ENCODE measurements around the gene INPP5A.
A peak's percentile ranks its signal among the peaks of the same experiment; 100 is the strongest.

DNA sequence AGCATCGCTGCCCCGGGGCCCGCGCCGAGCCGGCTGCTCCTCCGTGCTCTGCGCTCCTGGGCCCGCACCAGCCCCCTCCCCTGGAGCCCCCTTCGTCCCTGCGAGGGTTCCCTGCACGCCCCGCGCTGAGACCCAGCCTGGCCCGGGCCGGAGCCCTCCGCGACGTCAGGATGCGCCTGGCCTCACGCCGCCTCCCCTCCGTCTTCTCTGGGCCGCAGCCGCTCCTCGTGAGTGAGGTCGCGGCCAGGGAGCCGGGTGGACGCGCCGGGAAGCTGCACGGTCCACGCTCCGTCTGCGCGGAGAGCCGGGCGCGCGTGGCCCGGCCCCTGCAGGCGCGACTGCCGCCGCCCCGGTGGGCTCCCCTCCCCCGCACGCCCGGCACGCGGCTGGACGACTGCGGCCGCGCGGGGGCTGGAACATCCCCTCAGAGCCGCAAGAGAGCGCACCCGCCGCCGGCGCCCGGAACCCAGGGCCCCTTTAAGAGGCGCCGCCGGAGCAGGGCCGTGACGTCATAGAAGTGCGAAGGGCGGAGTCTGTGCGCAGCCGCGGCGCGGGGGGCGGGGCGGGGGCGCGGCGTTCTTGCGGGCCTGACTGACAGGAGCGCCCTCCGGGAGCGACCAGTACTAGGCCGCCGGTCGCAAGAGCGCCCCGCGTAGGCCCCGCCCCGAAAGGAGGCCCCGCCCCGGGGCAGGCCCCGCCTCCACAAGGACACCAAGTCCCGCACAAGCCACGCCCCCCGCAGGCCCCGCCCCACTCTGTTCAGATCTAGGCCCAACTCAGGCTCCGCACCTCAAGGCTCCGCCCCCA lies 507 bp upstream of the INPP5A start:
- TF ChIP-seq, protein P1, sequence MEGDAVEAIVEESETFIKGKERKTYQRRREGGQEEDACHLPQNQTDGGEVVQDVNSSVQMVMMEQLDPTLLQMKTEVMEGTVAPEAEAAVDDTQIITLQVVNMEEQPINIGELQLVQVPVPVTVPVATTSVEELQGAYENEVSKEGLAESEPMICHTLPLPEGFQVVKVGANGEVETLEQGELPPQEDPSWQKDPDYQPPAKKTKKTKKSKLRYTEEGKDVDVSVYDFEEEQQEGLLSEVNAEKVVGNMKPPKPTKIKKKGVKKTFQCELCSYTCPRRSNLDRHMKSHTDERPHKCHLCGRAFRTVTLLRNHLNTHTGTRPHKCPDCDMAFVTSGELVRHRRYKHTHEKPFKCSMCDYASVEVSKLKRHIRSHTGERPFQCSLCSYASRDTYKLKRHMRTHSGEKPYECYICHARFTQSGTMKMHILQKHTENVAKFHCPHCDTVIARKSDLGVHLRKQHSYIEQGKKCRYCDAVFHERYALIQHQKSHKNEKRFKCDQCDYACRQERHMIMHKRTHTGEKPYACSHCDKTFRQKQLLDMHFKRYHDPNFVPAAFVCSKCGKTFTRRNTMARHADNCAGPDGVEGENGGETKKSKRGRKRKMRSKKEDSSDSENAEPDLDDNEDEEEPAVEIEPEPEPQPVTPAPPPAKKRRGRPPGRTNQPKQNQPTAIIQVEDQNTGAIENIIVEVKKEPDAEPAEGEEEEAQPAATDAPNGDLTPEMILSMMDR (IDR thresholded peaks at IDR 0.05), result peak; percentile 41
- TF ChIP-seq EZH2 (IDR thresholded peaks at IDR 0.05) (no peak), EZH2phosphoT487 (IDR thresholded peaks at IDR 0.05) (peak; percentile 26)
